Naive thymus-derived CD8-positive, alpha-beta T cell (primary cell): ENCODE results near the gene SARDH. TPM values are rescaled to one million over a fixed set of nuclear protein-coding genes. Genes with fewer than 3 reads are reported as not detected.

Experiments used
- ATAC-seq, 2 donors: fragments of 150-1000 bp; cut with Tn5 transposase in 1 of 2; sonication (Bioruptor Pico), chemical (Tn5 transposase) in 1 of 2; 1 replicate in 1 of 2; 2 replicates in 1 of 2; pipeline ENCODE4 v1.10.0; 2021; ENCODE audit warnings: mild to moderate bottlenecking in 2 of 2, moderate library complexity in 2 of 2
- POLR2A ChIA-PET: fragments of 350-600 bp; sonication (Branson Sonifier 250); formaldehyde crosslinking; loops from one replicate; lab custom pipeline; 2021; ENCODE audit warnings: antibody characterized with exemption; lab: Charles Lee
- DNase-seq, 10 donors: peaks; one replicate each; pipeline versions ENCODE4 v3.0.0 to v3.0.0-alpha.2; 2020 to 2022
- H3K27ac Mint-ChIP-seq, 10 donors: one replicate each; pipeline ENCODE4 v1.8.0; 2020 to 2022; ENCODE audit warnings: mild to moderate bottlenecking in 10 of 10, mixed read lengths in 10 of 10, moderate library complexity in 4 of 10, inconsistent platforms in 1 of 10
- H3K27me3 Mint-ChIP-seq, 5 donors: one replicate each; pipeline ENCODE4 v1.8.0; 2021 to 2022; ENCODE audit warnings: mixed read lengths in 5 of 5
- H3K36me3 Mint-ChIP-seq, 3 donors: one replicate each; pipeline ENCODE4 v1.8.0; 2020 to 2022; ENCODE audit warnings: mixed read lengths in 3 of 3, mild to moderate bottlenecking in 2 of 3, inconsistent platforms in 1 of 3
- H3K4me1 Mint-ChIP-seq, 4 donors: one replicate each; pipeline ENCODE4 v1.8.0; 2021 to 2022; ENCODE audit warnings: mixed read lengths in 4 of 4
- H3K4me3 Mint-ChIP-seq, 10 donors: one replicate each; pipeline ENCODE4 v1.8.0; 2020 to 2022; ENCODE audit warnings: mild to moderate bottlenecking in 10 of 10, mixed read lengths in 10 of 10, moderate library complexity in 6 of 10, inconsistent platforms in 1 of 10
- H3K9me3 Mint-ChIP-seq, 9 donors: one replicate each; pipeline ENCODE4 v1.8.0; 2020 to 2022; ENCODE audit warnings: mixed read lengths in 9 of 9, mild to moderate bottlenecking in 3 of 9, inconsistent platforms in 1 of 9, moderate library complexity in 1 of 9
- polyA plus RNA-seq, 3 donors: library from polyadenylated mRNA; unstranded; fragments of 300-500 nt; fragmentation: Illumina TruSeq; gene quantifications; one replicate each; pipeline ENCODE4 v1.2.3, GENCODE V29; 2021
- total RNA-seq, 8 experiments: library from RNA in 2 of 8; stranded (reverse) in 2 of 8; gene quantifications; one replicate each; pipeline ENCODE4 v1.2.3 and lab custom pipeline; 2021 to 2026

SARDH gene
- total and polyA plus RNA-seq, 5 experiments from 2014 or later, result 1.7 to 8.7 (median 2.7) TPM

- no peak overlapping the region for H3K27ac Mint-ChIP-seq
Observed at GRCh38 chr9:133616643-133617405, 121.3 kb downstream of the SARDH start.

DNA sequence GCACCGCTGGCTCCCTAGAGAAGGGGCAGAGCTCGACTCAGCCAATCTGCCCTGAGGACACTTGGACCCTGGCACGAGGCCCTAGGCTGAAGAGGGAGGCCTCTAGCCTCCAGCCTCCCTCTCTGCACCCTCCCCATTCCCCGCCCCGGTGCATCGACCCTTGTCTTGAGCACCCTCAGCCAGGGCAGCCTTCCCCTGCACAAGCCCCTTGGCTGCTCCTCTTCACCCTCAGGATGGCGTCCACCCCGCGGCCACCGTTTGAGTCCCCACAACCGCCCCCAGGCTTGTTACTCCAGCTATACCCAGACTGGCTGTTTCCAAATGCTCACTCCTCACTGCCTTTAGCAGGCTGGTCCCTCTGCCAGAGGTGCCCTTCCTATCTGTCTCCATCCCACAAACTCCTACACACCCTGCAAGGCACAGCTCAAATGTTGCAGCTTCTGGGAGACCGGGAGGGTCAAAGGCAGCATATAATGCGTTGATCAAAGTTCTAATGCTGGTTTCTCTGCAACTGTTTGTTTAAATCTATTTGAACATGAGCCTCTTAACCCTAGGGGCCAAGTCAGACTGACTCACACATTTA is 122.5 kb downstream of the SARDH start:
- Mint-ChIP-seq H3K27me3 (peaks cover 0 to 25% (median 18%) of the 10 kb centered on the region in 5 donors), H3K36me3 (no peaks in the 10 kb centered on the region), H3K27ac (peak overlapping the region in 1 of 10 donors; percentile 49), H3K4me1 (peaks cover 8 to 27% (median 22%) of the 10 kb centered on the region in 4 donors), H3K4me3 (no peak overlapping the region), H3K9me3 (no peaks in the 10 kb centered on the region)
- DNase-seq, result no peak
- POLR2A ChIA-PET, result no interaction called here
- ATAC-seq, result no peak

More at GRCh38 chr9:133616643-133617405, 121.3 kb downstream of the SARDH start:
- ATAC-seq (no peak), DNase-seq (no peak)
- Mint-ChIP-seq H3K27me3 (peaks cover 0 to 14% (median 8%) of the 10 kb centered on the region in 5 donors), H3K36me3 (no peaks in the 10 kb centered on the region), H3K4me1 (peaks cover 12 to 34% (median 31%) of the 10 kb centered on the region in 4 donors), H3K4me3 (no peak overlapping the region), H3K9me3 (no peaks in the 10 kb centered on the region)
- POLR2A ChIA-PET, result no interaction called here

GRCh38 chr9:133615186-133615585 is 123.0 kb downstream of the SARDH start:
- DNase-seq (no peak), ATAC-seq (no peak)
- POLR2A ChIA-PET, result no interaction called here
- no peak overlapping the region for H3K4me3 Mint-ChIP-seq
- no peak overlapping the region for H3K27ac Mint-ChIP-seq
- peaks cover 0 to 2% (median 0%) of the 10 kb centered on the region in 9 donors for H3K9me3 Mint-ChIP-seq
- H3K4me1 Mint-ChIP-seq, result peaks cover 7 to 21% (median 18%) of the 10 kb centered on the region in 4 donors
- H3K36me3 Mint-ChIP-seq, result no peaks in the 10 kb centered on the region
- peaks cover 0 to 30% (median 23%) of the 10 kb centered on the region in 5 donors for H3K27me3 Mint-ChIP-seq

GRCh38 chr9:133614678-133615077 is 123.5 kb downstream of the SARDH start:
- POLR2A ChIA-PET, result no interaction called here
- Mint-ChIP-seq H3K9me3 (peaks cover 0 to 2% (median 0%) of the 10 kb centered on the region in 9 donors), H3K27ac (no peak overlapping the region)

GRCh38 chr9:133614056-133614455 is 124.1 kb downstream of the SARDH start:
- peaks cover 0 to 2% (median 0%) of the 10 kb centered on the region in 9 donors for H3K9me3 Mint-ChIP-seq
- POLR2A ChIA-PET, result no interaction called here
- H3K4me1 Mint-ChIP-seq, result peaks cover 2 to 15% (median 8%) of the 10 kb centered on the region in 4 donors
- H3K27ac Mint-ChIP-seq, result no peak overlapping the region
- H3K4me3 Mint-ChIP-seq, result no peak overlapping the region
- DNase-seq, result no peak
- no peak for ATAC-seq
- no peaks in the 10 kb centered on the region for H3K36me3 Mint-ChIP-seq
- peaks cover 6 to 39% (median 32%) of the 10 kb centered on the region in 5 donors for H3K27me3 Mint-ChIP-seq

More at GRCh38 chr9:133614678-133615077, 123.5 kb downstream of the SARDH start:
- DNase-seq (no peak), ATAC-seq (no peak)
- H3K4me1 Mint-ChIP-seq, result peaks cover 3 to 17% (median 14%) of the 10 kb centered on the region in 4 donors
- H3K36me3 Mint-ChIP-seq, result no peaks in the 10 kb centered on the region
- H3K4me3 Mint-ChIP-seq, result no peak overlapping the region
- peaks cover 3 to 35% (median 29%) of the 10 kb centered on the region in 5 donors for H3K27me3 Mint-ChIP-seq

Other genes starting within 250 kb of the SARDH start
- not detected for gene MYMK, start 213.4 kb downstream of the SARDH start, total RNA-seq
- gene MYMK, start 213.4 kb downstream of the SARDH start, polyA plus RNA-seq, result not detected
- under 1 TPM; 0.44 to 0.66 TPM for gene ADAMTSL2, start 203.6 kb downstream of the SARDH start, total RNA-seq
- under 1 TPM in 2 of 3 donors, not detected in 1; 0.03 to 0.14 TPM for gene ADAMTSL2, start 203.6 kb downstream of the SARDH start, polyA plus RNA-seq
- gene FAM163B, start 129.0 kb downstream of the SARDH start, total RNA-seq, result not detected
- not detected for gene FAM163B, start 129.0 kb downstream of the SARDH start, polyA plus RNA-seq
- gene DBH, start 102.0 kb downstream of the SARDH start, total RNA-seq, result not detected
- gene DBH, start 102.0 kb downstream of the SARDH start, polyA plus RNA-seq, result not detected